WTC11 (cell line): ENCODE data around the gene SH2D4B. TPM values are rescaled to one million over a fixed set of nuclear protein-coding genes. Genes with fewer than 3 reads are reported as not detected.

ENCODE experiments used
- ATAC-seq: fragments of 200-7000 bp; cut with Tn5 transposase; 2 replicates; pipeline ENCODE4 v1.10.0; 2021; ENCODE audit warnings: mild to moderate bottlenecking, moderate library complexity
- CTCF ChIA-PET: fragments of 300-600 bp; sonication (Branson Sonifier 250); formaldehyde crosslinking; loops from one replicate; lab custom pipeline; 2021; ENCODE audit warnings: antibody characterized with exemption; lab: Charles Lee
- POLR2A ChIA-PET: fragments of 350-600 bp; sonication (Branson Sonifier 250); formaldehyde crosslinking; loops from one replicate; lab custom pipeline; 2021; ENCODE audit warnings: antibody characterized with exemption; lab: Charles Lee
- DNase-seq: peaks from one replicate; pipeline ENCODE4 v3.0.0; 2021; ENCODE audit warnings: low spot score
- H3K27ac Mint-ChIP-seq: 2 replicates; pipeline ENCODE4 v1.8.0; 2021; ENCODE audit warnings: mixed read lengths
- H3K27me3 Mint-ChIP-seq: 2 replicates; pipeline ENCODE4 v1.8.0; 2021; ENCODE audit warnings: low read depth, mild to moderate bottlenecking, moderate library complexity, mixed read lengths
- H3K36me3 Mint-ChIP-seq: 2 replicates; pipeline ENCODE4 v1.8.0; 2021; ENCODE audit warnings: mixed read lengths
- H3K4me1 Mint-ChIP-seq: 2 replicates; pipeline ENCODE4 v1.8.0; 2022; ENCODE audit warnings: mixed read lengths
- H3K4me3 Mint-ChIP-seq: 2 replicates; pipeline ENCODE4 v1.8.0; 2021; ENCODE audit warnings: mild to moderate bottlenecking, moderate library complexity, mixed read lengths
- H3K9me3 Mint-ChIP-seq: 2 replicates; pipeline ENCODE4 v1.8.0; 2021; ENCODE audit warnings: mixed read lengths
- ESRRA ChIP-seq: sonication (generic); formaldehyde crosslinking; IDR thresholded peaks from 2 replicates; pipeline ENCODE4 v1.8.1; 2022; ENCODE audit warnings: mild to moderate bottlenecking, missing genetic modification reagents, borderline replicate concordance
- GABPB1 ChIP-seq: sonication (generic); formaldehyde crosslinking; IDR thresholded peaks from 2 replicates; pipeline ENCODE4 v1.8.1; 2023; ENCODE audit warnings: mild to moderate bottlenecking, missing genetic modification reagents
- GRHL2 ChIP-seq: fragments of 250-450 bp; sonication (Bioruptor Pico); IDR thresholded peaks from 2 replicates; pipeline ENCODE4 v1.8.0; 2022; ENCODE audit warnings: mild to moderate bottlenecking, moderate library complexity; ENCODE audit not compliant: insufficient replicate concordance, severe bottlenecking
- IRF2 ChIP-seq: sonication (generic); formaldehyde crosslinking; IDR thresholded peaks from 2 replicates; pipeline ENCODE4 v1.8.0; 2022; ENCODE audit warnings: low read depth, missing genetic modification reagents, borderline replicate concordance
- JUN ChIP-seq: sonication (generic); formaldehyde crosslinking; IDR thresholded peaks from 2 replicates; pipeline ENCODE4 v1.8.0; 2023; ENCODE audit warnings: mild to moderate bottlenecking, missing genetic modification reagents
- MXD4 ChIP-seq: fragments of 250-450 bp; sonication (Bioruptor Pico); IDR thresholded peaks from 2 replicates; pipeline ENCODE4 v1.8.0; 2021; ENCODE audit warnings: mild to moderate bottlenecking, moderate library complexity, borderline replicate concordance
- MYBL2 ChIP-seq: sonication (generic); formaldehyde crosslinking; IDR thresholded peaks from 2 replicates; pipeline ENCODE4 v1.8.1; 2023; ENCODE audit warnings: mild to moderate bottlenecking, moderate library complexity, missing genetic modification reagents
- NR3C1 ChIP-seq: sonication (generic); formaldehyde crosslinking; conservative IDR thresholded peaks from 2 replicates; pipeline ENCODE4 v1.8.1; 2023; ENCODE audit warnings: low read depth, mild to moderate bottlenecking, missing genetic modification reagents
- PRRX2 ChIP-seq: fragments of 250-450 bp; sonication (Bioruptor Pico); IDR thresholded peaks from 2 replicates; pipeline ENCODE4 v1.8.0; 2021; ENCODE audit warnings: mild to moderate bottlenecking
- SMAD4 ChIP-seq: sonication (generic); formaldehyde crosslinking; IDR thresholded peaks from 2 replicates; pipeline ENCODE4 v1.8.0; 2022; ENCODE audit warnings: mild to moderate bottlenecking, missing genetic modification reagents
- SOX15 ChIP-seq: fragments of 250-450 bp; sonication (Bioruptor Pico); IDR thresholded peaks from 2 replicates; pipeline ENCODE4 v1.9.0; 2021; ENCODE audit warnings: mild to moderate bottlenecking
- ZNF121 ChIP-seq: sonication (generic); formaldehyde crosslinking; IDR thresholded peaks from 2 replicates; pipeline ENCODE4 v1.8.0; 2023; ENCODE audit warnings: missing genetic modification reagents
- total RNA-seq: library from RNA; stranded (reverse); gene quantifications from 3 replicates; pipeline ENCODE4 v1.2.3, GENCODE V29; 2021
- TF ChIP-seq, protein P1 (sequence below): sonication (generic); formaldehyde crosslinking; IDR thresholded peaks from 2 replicates; pipeline ENCODE4 v1.8.0; 2022; ENCODE audit warnings: mild to moderate bottlenecking, missing genetic modification reagents
- TF ChIP-seq, protein P2 (sequence below): sonication (generic); formaldehyde crosslinking; IDR thresholded peaks from 2 replicates; pipeline ENCODE4 v1.8.0; 2022; ENCODE audit warnings: mild to moderate bottlenecking, missing genetic modification reagents
- TF ChIP-seq, protein P3 (sequence below): sonication (generic); formaldehyde crosslinking; IDR thresholded peaks from 2 replicates; pipeline ENCODE4 v1.8.0; 2023; ENCODE audit warnings: missing genetic modification reagents, mild to moderate bottlenecking, borderline replicate concordance
- TF ChIP-seq, protein P4 (sequence below): sonication (generic); formaldehyde crosslinking; IDR thresholded peaks from 2 replicates; pipeline ENCODE4 v1.8.1; 2023; ENCODE audit warnings: mild to moderate bottlenecking, missing genetic modification reagents, moderate library complexity

Gene SH2D4B
- total RNA-seq, 1 experiment from 2014 or later = 0.04 TPM

DNA sequence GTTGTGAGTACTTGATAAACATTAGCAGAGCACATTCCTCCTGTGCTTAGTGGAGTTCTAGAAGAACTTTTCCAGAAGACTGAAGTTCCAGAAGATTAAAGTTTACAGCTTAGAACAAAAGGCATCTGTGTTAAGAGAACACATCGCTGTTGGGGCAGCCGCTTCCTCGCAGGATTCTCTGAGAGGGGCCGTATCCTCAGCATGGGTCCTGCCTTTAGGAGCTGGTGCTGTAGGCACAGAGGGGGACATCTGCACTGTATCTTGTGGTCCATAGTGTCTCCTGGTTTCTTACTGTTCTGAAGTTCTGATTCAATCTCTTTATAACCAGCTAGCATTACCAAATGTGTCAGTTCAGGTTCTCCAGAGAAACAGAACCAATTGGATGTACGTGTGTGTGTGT, 16.3 kb downstream of the SH2D4B start:
- Mint-ChIP-seq H3K36me3 (no peaks in the 10 kb centered on the region), H3K4me1 (peaks cover 18% of the 10 kb centered on the region), H3K9me3 (no peaks in the 10 kb centered on the region)
- POLR2A ChIA-PET = no interaction called here
- CTCF ChIA-PET = interaction anchor here (1.1 to 2.6 kb wide), 4 partner anchors 42 to 176 kb away, joined by 3 to 24 read pairs (median 4); no protein-coding TSS in a partner anchor
- DNase-seq = no peak
- no peak for TF ChIP-seq NR3C1 (CRISPR knock-in tag)
- TF ChIP-seq ESRRA (CRISPR knock-in tag) = no peak
- TF ChIP-seq GABPB1 (CRISPR knock-in tag) = no peak
- TF ChIP-seq, protein P1, sequence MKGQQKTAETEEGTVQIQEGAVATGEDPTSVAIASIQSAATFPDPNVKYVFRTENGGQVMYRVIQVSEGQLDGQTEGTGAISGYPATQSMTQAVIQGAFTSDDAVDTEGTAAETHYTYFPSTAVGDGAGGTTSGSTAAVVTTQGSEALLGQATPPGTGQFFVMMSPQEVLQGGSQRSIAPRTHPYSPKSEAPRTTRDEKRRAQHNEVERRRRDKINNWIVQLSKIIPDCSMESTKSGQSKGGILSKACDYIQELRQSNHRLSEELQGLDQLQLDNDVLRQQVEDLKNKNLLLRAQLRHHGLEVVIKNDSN (CRISPR knock-in tag) = no peak
- no peak for TF ChIP-seq SOX15 (CRISPR knock-in tag)
- no peak for TF ChIP-seq MYBL2 (CRISPR knock-in tag)
- no peak for TF ChIP-seq SMAD4
- TF ChIP-seq, protein P2, sequence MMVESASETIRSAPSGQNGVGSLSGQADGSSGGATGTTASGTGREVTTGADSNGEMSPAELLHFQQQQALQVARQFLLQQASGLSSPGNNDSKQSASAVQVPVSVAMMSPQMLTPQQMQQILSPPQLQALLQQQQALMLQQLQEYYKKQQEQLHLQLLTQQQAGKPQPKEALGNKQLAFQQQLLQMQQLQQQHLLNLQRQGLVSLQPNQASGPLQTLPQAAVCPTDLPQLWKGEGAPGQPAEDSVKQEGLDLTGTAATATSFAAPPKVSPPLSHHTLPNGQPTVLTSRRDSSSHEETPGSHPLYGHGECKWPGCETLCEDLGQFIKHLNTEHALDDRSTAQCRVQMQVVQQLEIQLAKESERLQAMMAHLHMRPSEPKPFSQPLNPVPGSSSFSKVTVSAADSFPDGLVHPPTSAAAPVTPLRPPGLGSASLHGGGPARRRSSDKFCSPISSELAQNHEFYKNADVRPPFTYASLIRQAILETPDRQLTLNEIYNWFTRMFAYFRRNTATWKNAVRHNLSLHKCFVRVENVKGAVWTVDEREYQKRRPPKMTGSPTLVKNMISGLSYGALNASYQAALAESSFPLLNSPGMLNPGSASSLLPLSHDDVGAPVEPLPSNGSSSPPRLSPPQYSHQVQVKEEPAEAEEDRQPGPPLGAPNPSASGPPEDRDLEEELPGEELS (CRISPR knock-in tag) = no peak
- TF ChIP-seq GRHL2 (CRISPR knock-in tag) = no peak
- TF ChIP-seq PRRX2 (CRISPR knock-in tag) = no peak
- TF ChIP-seq, all 79 proteins: peak for 0
- ATAC-seq = no peak
- H3K27ac Mint-ChIP-seq = no peak overlapping the region
- H3K27me3 Mint-ChIP-seq = no peaks in the 10 kb centered on the region
- H3K4me3 Mint-ChIP-seq = no peak overlapping the region

DNA sequence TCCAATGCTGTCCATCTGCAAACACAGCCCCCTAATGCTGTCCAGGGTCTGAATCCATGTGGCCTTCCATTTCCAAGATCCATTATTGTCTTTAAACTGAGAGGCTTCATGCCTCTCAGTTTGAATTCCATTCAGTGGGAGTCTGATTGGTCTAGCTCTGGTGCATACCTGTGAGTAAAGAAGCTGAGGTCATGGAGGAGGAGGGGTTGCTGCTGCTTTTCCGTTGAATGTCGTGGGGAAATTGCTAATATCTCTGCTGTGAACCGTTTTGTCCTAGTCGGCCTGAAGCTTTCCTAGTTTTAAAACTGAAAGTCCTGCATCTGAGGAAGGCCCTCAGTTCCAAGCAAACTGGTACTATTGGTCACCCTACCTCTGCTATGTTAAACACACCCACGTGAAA, 17.7 kb downstream of the SH2D4B start:
- peaks cover 18% of the 10 kb centered on the region for H3K4me1 Mint-ChIP-seq
- no peaks in the 10 kb centered on the region for H3K9me3 Mint-ChIP-seq
- H3K27me3 Mint-ChIP-seq = no peaks in the 10 kb centered on the region
- CTCF ChIA-PET = interaction anchor here (1.8 kb wide), 1 partner anchor 41 kb away, joined by 8 read pairs; no protein-coding TSS in a partner anchor
- POLR2A ChIA-PET = interaction anchor here (0.6 kb wide), 1 partner anchor 209 kb away, joined by 4 read pairs; no protein-coding TSS in a partner anchor
- H3K36me3 Mint-ChIP-seq = no peaks in the 10 kb centered on the region
- H3K27ac Mint-ChIP-seq = no peak overlapping the region
- H3K4me3 Mint-ChIP-seq = no peak overlapping the region
- ATAC-seq (peak; percentile 58), DNase-seq (no peak)
- TF ChIP-seq, protein P2 (CRISPR knock-in tag) = no peak
- TF ChIP-seq ZNF121 (CRISPR knock-in tag) (no peak), MXD4 (CRISPR knock-in tag) (no peak), IRF2 (CRISPR knock-in tag) (no peak), MYBL2 (CRISPR knock-in tag) (no peak), JUN (no peak)
- TF ChIP-seq, protein P3, sequence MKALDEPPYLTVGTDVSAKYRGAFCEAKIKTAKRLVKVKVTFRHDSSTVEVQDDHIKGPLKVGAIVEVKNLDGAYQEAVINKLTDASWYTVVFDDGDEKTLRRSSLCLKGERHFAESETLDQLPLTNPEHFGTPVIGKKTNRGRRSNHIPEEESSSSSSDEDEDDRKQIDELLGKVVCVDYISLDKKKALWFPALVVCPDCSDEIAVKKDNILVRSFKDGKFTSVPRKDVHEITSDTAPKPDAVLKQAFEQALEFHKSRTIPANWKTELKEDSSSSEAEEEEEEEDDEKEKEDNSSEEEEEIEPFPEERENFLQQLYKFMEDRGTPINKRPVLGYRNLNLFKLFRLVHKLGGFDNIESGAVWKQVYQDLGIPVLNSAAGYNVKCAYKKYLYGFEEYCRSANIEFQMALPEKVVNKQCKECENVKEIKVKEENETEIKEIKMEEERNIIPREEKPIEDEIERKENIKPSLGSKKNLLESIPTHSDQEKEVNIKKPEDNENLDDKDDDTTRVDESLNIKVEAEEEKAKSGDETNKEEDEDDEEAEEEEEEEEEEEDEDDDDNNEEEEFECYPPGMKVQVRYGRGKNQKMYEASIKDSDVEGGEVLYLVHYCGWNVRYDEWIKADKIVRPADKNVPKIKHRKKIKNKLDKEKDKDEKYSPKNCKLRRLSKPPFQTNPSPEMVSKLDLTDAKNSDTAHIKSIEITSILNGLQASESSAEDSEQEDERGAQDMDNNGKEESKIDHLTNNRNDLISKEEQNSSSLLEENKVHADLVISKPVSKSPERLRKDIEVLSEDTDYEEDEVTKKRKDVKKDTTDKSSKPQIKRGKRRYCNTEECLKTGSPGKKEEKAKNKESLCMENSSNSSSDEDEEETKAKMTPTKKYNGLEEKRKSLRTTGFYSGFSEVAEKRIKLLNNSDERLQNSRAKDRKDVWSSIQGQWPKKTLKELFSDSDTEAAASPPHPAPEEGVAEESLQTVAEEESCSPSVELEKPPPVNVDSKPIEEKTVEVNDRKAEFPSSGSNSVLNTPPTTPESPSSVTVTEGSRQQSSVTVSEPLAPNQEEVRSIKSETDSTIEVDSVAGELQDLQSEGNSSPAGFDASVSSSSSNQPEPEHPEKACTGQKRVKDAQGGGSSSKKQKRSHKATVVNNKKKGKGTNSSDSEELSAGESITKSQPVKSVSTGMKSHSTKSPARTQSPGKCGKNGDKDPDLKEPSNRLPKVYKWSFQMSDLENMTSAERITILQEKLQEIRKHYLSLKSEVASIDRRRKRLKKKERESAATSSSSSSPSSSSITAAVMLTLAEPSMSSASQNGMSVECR = no peak
- TF ChIP-seq, protein P4, sequence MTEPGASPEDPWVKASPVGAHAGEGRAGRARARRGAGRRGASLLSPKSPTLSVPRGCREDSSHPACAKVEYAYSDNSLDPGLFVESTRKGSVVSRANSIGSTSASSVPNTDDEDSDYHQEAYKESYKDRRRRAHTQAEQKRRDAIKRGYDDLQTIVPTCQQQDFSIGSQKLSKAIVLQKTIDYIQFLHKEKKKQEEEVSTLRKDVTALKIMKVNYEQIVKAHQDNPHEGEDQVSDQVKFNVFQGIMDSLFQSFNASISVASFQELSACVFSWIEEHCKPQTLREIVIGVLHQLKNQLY (CRISPR knock-in tag) = no peak
- TF ChIP-seq, protein P1 (CRISPR knock-in tag) = no peak
- TF ChIP-seq, all 79 proteins: peak for 0
